Renal cortical epithelial cell (primary cell): ENCODE measurements around the gene TEX53. TPM values are rescaled to one million over a fixed set of nuclear protein-coding genes. Genes with fewer than 3 reads are reported as not detected.

ENCODE experiments used
- total RNA-seq: library from RNA; depleted of rRNA; stranded (reverse); fragments of >200 nt; gene quantifications from 2 replicates; pipeline ENCODE4 v1.2.3, GENCODE V29; 2014

The TEX53 gene
- total RNA-seq, 1 donor from 2014 or later, result not detected

Other genes starting within 250 kb of the TEX53 start
- 0.52 and 5.2 TPM in 2 replicates for gene WHRN, start 152.3 kb downstream of the TEX53 start, total RNA-seq
- gene ATP6V1G1, start 70.0 kb downstream of the TEX53 start, total RNA-seq, result 227 and 295 TPM in 2 replicates
- 3.0 and 6.5 TPM in 2 replicates for gene TMEM268, start 46.5 kb downstream of the TEX53 start, total RNA-seq
- gene TEX48, start 24.4 kb upstream of the TEX53 start, total RNA-seq, result not detected in 2 replicates
- gene TNFSF15, start 148.2 kb upstream of the TEX53 start, total RNA-seq, result 1.3 and 7.3 TPM in 2 replicates